Left hindlimb (tissue), 1 donor: Measurements from ENCODE around the gene GRIK4.
"Not testable (repeated sequence)": the region's sequence is repeated elsewhere in the genome, so short reads cannot be mapped to it uniquely, and the experiment has no call there.

Experiments used
- DNase-seq: peaks from one replicate; pipeline ENCODE4 v3.0.0-alpha.2; 2018

GRIK4 gene

GRCh38 chr11:120608760-120609211 lies 97.2 kb downstream of the GRIK4 start:
- no peak for DNase-seq

GRCh38 chr11:120610111-120610510 lies 98.6 kb downstream of the GRIK4 start:
- no peak for DNase-seq

- no peak for DNase-seq
Measured at GRCh38 chr11:120611581-120611980, 100.0 kb downstream of the GRIK4 start.

- no peak for DNase-seq
Measured at GRCh38 chr11:120612513-120613263, 101.1 kb downstream of the GRIK4 start.

- no peak for DNase-seq
Measured at GRCh38 chr11:120613264-120614226, 102.0 kb downstream of the GRIK4 start.

GRCh38 chr11:120615391-120615790 lies 103.8 kb downstream of the GRIK4 start:
- no peak for DNase-seq

GRCh38 chr11:120618399-120618798 lies 106.9 kb downstream of the GRIK4 start:
- DNase-seq, result no peak

GRCh38 chr11:120622189-120622875 lies 110.8 kb downstream of the GRIK4 start:
- no peak for DNase-seq

GRCh38 chr11:120624992-120625391 lies 113.4 kb downstream of the GRIK4 start:
- not testable (repeated sequence) for DNase-seq

- DNase-seq, result no peak
Measured at GRCh38 chr11:120625565-120625964, 114.0 kb downstream of the GRIK4 start.

GRCh38 chr11:120626791-120627190 lies 115.2 kb downstream of the GRIK4 start:
- no peak for DNase-seq

GRCh38 chr11:120627327-120628163 lies 116.0 kb downstream of the GRIK4 start:
- DNase-seq, result no peak

GRCh38 chr11:120629407-120630080 lies 118.0 kb downstream of the GRIK4 start:
- no peak for DNase-seq

GRCh38 chr11:120630122-120630521 lies 118.6 kb downstream of the GRIK4 start:
- no peak for DNase-seq

GRCh38 chr11:120632579-120632978 lies 121.0 kb downstream of the GRIK4 start:
- DNase-seq, result no peak

- no peak for DNase-seq
Measured at GRCh38 chr11:120633616-120634393, 122.3 kb downstream of the GRIK4 start.

GRCh38 chr11:120634706-120635105 lies 123.2 kb downstream of the GRIK4 start:
- DNase-seq, result no peak

- no peak for DNase-seq
Measured at GRCh38 chr11:120635136-120635810, 123.7 kb downstream of the GRIK4 start.

- no peak for DNase-seq
Measured at GRCh38 chr11:120637131-120637530, 125.6 kb downstream of the GRIK4 start.
